PC-9 (cell line): ENCODE data around the gene NFIX. TPM values are rescaled to one million over a fixed set of nuclear protein-coding genes. Genes with fewer than 3 reads are reported as not detected.
"Not testable (repeated sequence)": the region's sequence is repeated elsewhere in the genome, so short reads cannot be mapped to it uniquely, and the experiment has no call there.

Source experiments
- BruUV-seq: library from RNA; stranded (reverse); fragments of 400-500 nt; replicated peaks from 2 replicates; lab custom pipeline; 2021; lab: Mats Ljungman, UMichigan
- CTCF ChIA-PET: fragments of 300-600 bp; sonication (Branson Sonifier 250); formaldehyde crosslinking; loops from one replicate; lab custom pipeline; 2022; ENCODE audit warnings: antibody characterized with exemption; lab: Charles Lee
- POLR2A ChIA-PET: fragments of 300-600 bp; sonication (Branson Sonifier 250); formaldehyde crosslinking; loops from one replicate; lab custom pipeline; 2022; ENCODE audit warnings: antibody characterized with exemption; ENCODE audit not compliant: unreplicated experiment; lab: Charles Lee
- DNase-seq, 2 experiments: peaks; one replicate each; pipeline versions ENCODE4 v3.0.0 to v3.0.0-alpha.2; 2015 to 2022; ENCODE audit warnings: mixed read lengths in 1 of 2
- H2AFZ ChIP-seq: fragments of 200-600 bp; sonication (generic); 2 replicates; pipeline ENCODE4 v1.8.1; 2017; ENCODE audit warnings: antibody characterized with exemption
- H3F3A ChIP-seq: fragments of 200-600 bp; sonication (generic); 2 replicates; pipeline ENCODE4 v1.8.1; 2017; ENCODE audit warnings: antibody characterized with exemption, mild to moderate bottlenecking, low read depth; ENCODE audit not compliant: insufficient read depth
- H3K27ac ChIP-seq: fragments of 200-600 bp; sonication (generic); 2 replicates; pipeline ENCODE4 v1.6.1; 2016; ENCODE audit warnings: mixed run types
- H3K27me3 ChIP-seq: fragments of 200-600 bp; sonication (generic); 2 replicates; pipeline ENCODE4 v1.6.1; 2016; ENCODE audit warnings: low read depth, mixed run types; ENCODE audit not compliant: insufficient read depth
- H3K36me3 ChIP-seq: fragments of 200-600 bp; sonication (generic); 2 replicates; pipeline ENCODE4 v1.6.1; 2016; ENCODE audit warnings: low read depth, mixed run types
- H3K4me1 ChIP-seq: fragments of 200-600 bp; sonication (generic); replicated peaks from 2 replicates; pipeline ENCODE4 v1.6.1; 2016; ENCODE audit warnings: mixed run types; ENCODE audit not compliant: insufficient read depth
- H3K4me2 ChIP-seq: fragments of 200-600 bp; sonication (generic); 2 replicates; pipeline ENCODE4 v1.6.1; 2017; ENCODE audit warnings: mixed run types
- H3K4me3 ChIP-seq: fragments of 200-600 bp; sonication (generic); 2 replicates; pipeline ENCODE4 v1.6.1; 2016; ENCODE audit warnings: mixed run types
- H3K79me2 ChIP-seq: fragments of 200-600 bp; sonication (generic); 2 replicates; pipeline ENCODE4 v1.6.1; 2017; ENCODE audit warnings: low read depth, mixed run types
- H3K9me2 ChIP-seq: fragments of 200-600 bp; sonication (generic); 2 replicates; pipeline ENCODE4 v1.8.1; 2017; ENCODE audit warnings: mild to moderate bottlenecking; ENCODE audit not compliant: insufficient read depth
- H3K9me3 ChIP-seq: fragments of 200-600 bp; sonication (generic); 2 replicates; pipeline ENCODE4 v1.8.1; 2016; ENCODE audit warnings: low read depth; ENCODE audit not compliant: insufficient read depth
- H4K20me1 ChIP-seq: fragments of 200-600 bp; sonication (generic); 2 replicates; pipeline ENCODE4 v1.8.1; 2017; ENCODE audit not compliant: insufficient read depth
- CTCF ChIP-seq: fragments of 200-600 bp; sonication (generic); conservative IDR thresholded peaks from 2 replicates; pipeline ENCODE4 v1.6.1; 2017; ENCODE audit warnings: mixed run types, antibody characterized with exemption, mild to moderate bottlenecking, moderate library complexity
- EZH2 ChIP-seq: fragments of 200-600 bp; sonication (generic); IDR thresholded peaks from 2 replicates; pipeline ENCODE4 v1.8.0; 2017; ENCODE audit warnings: antibody characterized with exemption, low read depth
- intact Hi-C: fragments of 100-400 bp; cut with micrococcal nuclease; formaldehyde crosslinking; loops from one replicate; pipeline ENCODE4 v1.10.0; 2022; ENCODE audit not compliant: unreplicated experiment
- total RNA-seq: library from RNA; stranded (reverse); gene quantifications from 2 replicates; pipeline ENCODE4 v1.2.3, GENCODE V29; 2021

Gene NFIX
- total RNA-seq, 1 experiment from 2014 or later, result 24.2 TPM

- Histone ChIP-seq H2AFZ (peak within 1 kb of the TSS; percentile 96), H3K79me2 (peaks cover 45% of the 10 kb centered on the region), H3K4me1 (peaks cover 18% of the 10 kb centered on the region), H3K4me3 (peak within 1 kb of the TSS; percentile 91), H3F3A (peaks cover 63% of the 10 kb centered on the region), H3K9me2 (no peaks in the 10 kb centered on the region), H3K9me3 (no peaks in the 10 kb centered on the region), H4K20me1 (peaks cover 14% of the 10 kb centered on the region), H3K4me2 (peak within 1 kb of the TSS; percentile 95), H3K27me3 (no peaks in the 10 kb centered on the region), H3K36me3 (0 out of 2 replicates have a peak, but pooled peaks cover 10% of the 10 kb centered on the region), H3K27ac (peak within 1 kb of the TSS; percentile 69)
- ChIA-PET CTCF (no interaction called here), POLR2A (no interaction called here)
- peak; percentile 75 to 81 for DNase-seq
- BruUV-seq, result no TSS peak
- intact Hi-C loops, result no loop called here
- no peak for TF ChIP-seq EZH2
- no peak for TF ChIP-seq CTCF
These were observed 38.6 kb upstream of the NFIX start, which contains the start of gene GADD45GIP1 for GRCh38 chr19:12956446-12957388. Gene GADD45GIP1 (minus strand): TSS chr19:12957223. CDS start chr19:12957212, 11 bp downstream.

GRCh38 chr19:12957389-12957952 lies 37.8 kb upstream of the NFIX start:
- peak overlapping the region; percentile 69 for H3K27ac ChIP-seq
- H3F3A ChIP-seq, result peaks cover 56% of the 10 kb centered on the region
- peaks cover 12% of the 10 kb centered on the region for H4K20me1 ChIP-seq
- peaks cover 45% of the 10 kb centered on the region for H3K79me2 ChIP-seq
- H3K4me1 ChIP-seq, result peaks cover 18% of the 10 kb centered on the region
- H3K9me2 ChIP-seq, CTCF ChIA-PET, H3K9me3 ChIP-seq, BruUV-seq, H3K36me3 ChIP-seq, DNase-seq, intact Hi-C loops, H3K27me3 ChIP-seq, POLR2A ChIA-PET: not testable (repeated sequence)
- H3K4me3 ChIP-seq, result peak overlapping the region; percentile 91
- H2AFZ ChIP-seq, result peak overlapping the region; percentile 96
- TF ChIP-seq CTCF, result 0 out of 2 replicates have a peak, but pooled peaks have one; percentile 15
- peak overlapping the region; percentile 95 for H3K4me2 ChIP-seq

GRCh38 chr19:12959481-12959880 lies 35.8 kb upstream of the NFIX start:
- DNase-seq, result no peak
- H2AFZ ChIP-seq, result no peak overlapping the region
- no peaks in the 10 kb centered on the region for H3K27me3 ChIP-seq
- TF ChIP-seq EZH2, result no peak
- no peak for TF ChIP-seq CTCF
- H3K36me3 ChIP-seq, result no peaks in the 10 kb centered on the region
- no peak overlapping the region for H3K27ac ChIP-seq
- H3F3A ChIP-seq, result peaks cover 42% of the 10 kb centered on the region
- H3K4me3 ChIP-seq, result no peak overlapping the region
- POLR2A ChIA-PET, result interaction anchor here (0.6 kb wide), 1 partner anchor 44 kb away, joined by 6 read pairs; no protein-coding TSS in a partner anchor
- BruUV-seq, result no TSS peak
- intact Hi-C loops, result no loop called here
- H3K4me2 ChIP-seq, result no peak overlapping the region
- CTCF ChIA-PET, result no interaction called here
- peaks cover 18% of the 10 kb centered on the region for H3K4me1 ChIP-seq
- peaks cover 2% of the 10 kb centered on the region for H4K20me1 ChIP-seq
- H3K79me2 ChIP-seq, result peaks cover 32% of the 10 kb centered on the region
- no peaks in the 10 kb centered on the region for H3K9me2 ChIP-seq
- no peaks in the 10 kb centered on the region for H3K9me3 ChIP-seq
